HFFc6 (cell line): ENCODE results near the gene BMP7. TPM values are rescaled to one million over a fixed set of nuclear protein-coding genes. Genes with fewer than 3 reads are reported as not detected.

Experiments used
- DNase-seq: peaks from one replicate; pipeline ENCODE4 v3.0.0-alpha.2; 2018
- H3K27ac Mint-ChIP-seq: 2 replicates; pipeline ENCODE4 v1.8.0; 2020; ENCODE audit warnings: mild to moderate bottlenecking, mixed read lengths
- H3K27me3 Mint-ChIP-seq: 2 replicates; pipeline ENCODE4 v1.8.0; 2021; ENCODE audit warnings: mild to moderate bottlenecking, moderate library complexity, mixed read lengths; ENCODE audit not compliant: insufficient read depth
- H3K36me3 Mint-ChIP-seq: 2 replicates; pipeline ENCODE4 v1.8.0; 2021; ENCODE audit warnings: low read depth, mixed read lengths
- H3K4me1 Mint-ChIP-seq: 2 replicates; pipeline ENCODE4 v1.8.0; 2020; ENCODE audit warnings: low read depth, mixed read lengths
- H3K4me3 Mint-ChIP-seq: 2 replicates; pipeline ENCODE4 v1.8.0; 2020; ENCODE audit warnings: mild to moderate bottlenecking, moderate library complexity, mixed read lengths
- H3K9me3 Mint-ChIP-seq: 2 replicates; pipeline ENCODE4 v1.8.0; 2020; ENCODE audit warnings: mild to moderate bottlenecking, mixed read lengths
- total RNA-seq, 6 experiments: library from RNA; stranded (reverse); fragmentation: NEBNext Ultra II Directional; extraction: Animal tissue kit (Norgen Biotek cat#: 25700); gene quantifications; 2 replicates in 1 of 6; 3 replicates in 5 of 6; pipeline ENCODE4 v1.2.3, GENCODE V29; 2021
- TF ChIP-seq, protein P1 (sequence below): fragments of 200-600 bp; sonication (generic); IDR thresholded peaks from 2 replicates; pipeline ENCODE4 v1.5.0; 2021; ENCODE audit warnings: antibody characterized with exemption, mild to moderate bottlenecking

The BMP7 gene
- total RNA-seq, 6 experiments from 2014 or later, result not detected

DNA sequence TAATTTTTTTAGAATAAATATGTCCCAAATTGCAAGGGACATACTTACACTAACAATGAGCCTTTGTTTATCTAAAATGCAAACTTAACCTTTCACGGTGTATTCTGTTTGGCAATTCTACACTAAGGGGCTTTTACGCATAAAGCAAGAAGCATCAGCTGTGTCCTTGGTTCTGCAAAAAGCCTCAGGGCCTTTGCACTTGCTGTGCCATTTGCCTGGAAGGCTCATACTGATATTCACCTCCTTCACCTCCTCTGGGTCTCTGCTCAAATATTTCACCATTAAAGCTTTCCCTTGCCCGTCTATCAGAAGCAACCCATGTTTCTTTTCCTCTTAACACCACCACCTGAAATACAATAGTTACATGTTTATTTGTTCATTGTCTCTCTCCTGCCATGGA is 8.9 kb upstream of the BMP7 start:
- Mint-ChIP-seq H3K4me1 (no peaks in the 10 kb centered on the region), H3K4me3 (no peak overlapping the region), H3K27ac (no peak overlapping the region), H3K27me3 (peaks cover 30% of the 10 kb centered on the region), H3K36me3 (no peaks in the 10 kb centered on the region), H3K9me3 (no peaks in the 10 kb centered on the region)
- DNase-seq, result no peak
- TF ChIP-seq, protein P1, sequence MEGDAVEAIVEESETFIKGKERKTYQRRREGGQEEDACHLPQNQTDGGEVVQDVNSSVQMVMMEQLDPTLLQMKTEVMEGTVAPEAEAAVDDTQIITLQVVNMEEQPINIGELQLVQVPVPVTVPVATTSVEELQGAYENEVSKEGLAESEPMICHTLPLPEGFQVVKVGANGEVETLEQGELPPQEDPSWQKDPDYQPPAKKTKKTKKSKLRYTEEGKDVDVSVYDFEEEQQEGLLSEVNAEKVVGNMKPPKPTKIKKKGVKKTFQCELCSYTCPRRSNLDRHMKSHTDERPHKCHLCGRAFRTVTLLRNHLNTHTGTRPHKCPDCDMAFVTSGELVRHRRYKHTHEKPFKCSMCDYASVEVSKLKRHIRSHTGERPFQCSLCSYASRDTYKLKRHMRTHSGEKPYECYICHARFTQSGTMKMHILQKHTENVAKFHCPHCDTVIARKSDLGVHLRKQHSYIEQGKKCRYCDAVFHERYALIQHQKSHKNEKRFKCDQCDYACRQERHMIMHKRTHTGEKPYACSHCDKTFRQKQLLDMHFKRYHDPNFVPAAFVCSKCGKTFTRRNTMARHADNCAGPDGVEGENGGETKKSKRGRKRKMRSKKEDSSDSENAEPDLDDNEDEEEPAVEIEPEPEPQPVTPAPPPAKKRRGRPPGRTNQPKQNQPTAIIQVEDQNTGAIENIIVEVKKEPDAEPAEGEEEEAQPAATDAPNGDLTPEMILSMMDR, result no peak

DNA sequence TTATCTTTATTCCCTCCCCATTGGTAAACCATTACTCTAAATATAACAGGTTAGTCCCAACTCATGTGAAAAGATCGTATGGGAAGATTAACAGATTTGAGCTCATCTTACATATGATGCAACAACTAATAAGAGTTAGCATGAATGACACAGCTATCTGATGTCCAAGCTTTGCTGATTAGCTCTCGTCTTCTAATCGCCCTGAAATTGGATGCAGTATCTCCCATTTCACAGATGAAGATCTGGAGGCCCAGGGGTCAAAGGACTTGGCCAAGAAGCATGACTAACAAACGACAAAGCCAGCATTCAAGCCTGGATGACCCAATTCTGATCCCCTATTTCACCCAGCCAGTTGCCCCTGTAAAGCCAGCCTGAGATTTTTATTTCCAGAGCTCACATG is 8.4 kb upstream of the BMP7 start:
- H3K4me3 Mint-ChIP-seq, result no peak overlapping the region
- peaks cover 32% of the 10 kb centered on the region for H3K27me3 Mint-ChIP-seq

DNA sequence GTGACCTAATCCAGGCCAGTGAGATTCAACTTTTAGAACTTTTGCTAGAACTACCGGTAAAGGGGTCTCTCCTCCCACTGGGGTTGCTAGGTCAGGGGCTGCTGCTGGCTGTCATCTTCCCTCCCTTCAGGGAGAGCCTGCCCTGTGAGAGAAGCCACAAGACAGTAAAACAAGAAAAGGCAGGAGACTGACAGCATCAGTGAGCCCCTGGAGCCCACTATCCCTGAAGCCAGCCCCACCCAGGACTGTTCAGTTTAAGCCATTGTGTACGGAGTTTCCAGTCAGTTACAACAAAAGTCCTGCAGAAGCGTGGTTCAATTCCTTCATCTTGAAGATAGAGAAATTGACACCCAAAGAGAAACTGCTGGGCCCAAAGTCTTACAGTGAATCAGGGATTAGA is 7.9 kb upstream of the BMP7 start:
- H3K4me1 Mint-ChIP-seq, result no peaks in the 10 kb centered on the region
- TF ChIP-seq, protein P1, result no peak
- no peaks in the 10 kb centered on the region for H3K9me3 Mint-ChIP-seq
- H3K27me3 Mint-ChIP-seq, result peaks cover 36% of the 10 kb centered on the region
- H3K27ac Mint-ChIP-seq, result no peak overlapping the region
- DNase-seq, result no peak
- H3K4me3 Mint-ChIP-seq, result no peak overlapping the region
- H3K36me3 Mint-ChIP-seq, result no peaks in the 10 kb centered on the region

More for the DNA sequence above, 8.4 kb upstream of the BMP7 start:
- H3K9me3 Mint-ChIP-seq, result no peaks in the 10 kb centered on the region
- no peaks in the 10 kb centered on the region for H3K4me1 Mint-ChIP-seq
- TF ChIP-seq, protein P1, result no peak
- H3K27ac Mint-ChIP-seq, result no peak overlapping the region
- no peaks in the 10 kb centered on the region for H3K36me3 Mint-ChIP-seq
- DNase-seq, result no peak

DNA sequence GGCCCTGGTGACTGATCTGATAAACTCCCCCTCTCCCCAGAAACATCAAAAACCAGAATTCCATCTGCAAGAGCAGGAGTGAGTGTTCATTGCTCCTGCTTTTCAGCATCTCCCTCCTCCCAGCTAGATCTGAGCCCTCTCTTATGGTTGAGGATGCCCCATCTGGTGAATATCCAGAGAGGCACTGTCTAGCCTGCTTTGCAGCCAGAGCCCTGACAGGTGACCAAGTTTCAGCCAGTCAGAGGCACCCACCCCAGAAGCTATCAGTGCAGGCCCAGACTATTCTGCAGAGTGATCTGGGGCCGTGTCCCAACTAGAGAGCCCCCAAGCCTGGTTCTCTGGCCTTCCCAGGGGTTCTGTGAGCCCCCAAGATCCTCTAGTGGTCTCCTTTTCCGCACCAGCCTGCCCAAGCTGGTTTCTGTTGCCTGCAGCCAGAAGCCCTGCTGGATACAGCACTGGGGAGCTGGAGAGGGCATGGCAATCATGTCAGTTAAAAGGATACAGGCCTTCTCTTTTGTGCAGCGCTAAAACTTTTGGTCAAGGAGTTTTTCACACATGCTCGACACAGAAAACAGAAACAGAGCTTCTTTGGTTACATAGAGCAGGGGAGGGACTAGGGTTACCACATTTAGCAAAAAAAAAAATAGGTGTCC is 6.6 kb upstream of the BMP7 start:
- Mint-ChIP-seq H3K36me3 (no peaks in the 10 kb centered on the region), H3K27me3 (peaks cover 42% of the 10 kb centered on the region), H3K9me3 (no peaks in the 10 kb centered on the region), H3K27ac (no peak overlapping the region), H3K4me1 (no peaks in the 10 kb centered on the region), H3K4me3 (no peak overlapping the region)
- no peak for DNase-seq
- TF ChIP-seq, protein P1, result no peak

DNA sequence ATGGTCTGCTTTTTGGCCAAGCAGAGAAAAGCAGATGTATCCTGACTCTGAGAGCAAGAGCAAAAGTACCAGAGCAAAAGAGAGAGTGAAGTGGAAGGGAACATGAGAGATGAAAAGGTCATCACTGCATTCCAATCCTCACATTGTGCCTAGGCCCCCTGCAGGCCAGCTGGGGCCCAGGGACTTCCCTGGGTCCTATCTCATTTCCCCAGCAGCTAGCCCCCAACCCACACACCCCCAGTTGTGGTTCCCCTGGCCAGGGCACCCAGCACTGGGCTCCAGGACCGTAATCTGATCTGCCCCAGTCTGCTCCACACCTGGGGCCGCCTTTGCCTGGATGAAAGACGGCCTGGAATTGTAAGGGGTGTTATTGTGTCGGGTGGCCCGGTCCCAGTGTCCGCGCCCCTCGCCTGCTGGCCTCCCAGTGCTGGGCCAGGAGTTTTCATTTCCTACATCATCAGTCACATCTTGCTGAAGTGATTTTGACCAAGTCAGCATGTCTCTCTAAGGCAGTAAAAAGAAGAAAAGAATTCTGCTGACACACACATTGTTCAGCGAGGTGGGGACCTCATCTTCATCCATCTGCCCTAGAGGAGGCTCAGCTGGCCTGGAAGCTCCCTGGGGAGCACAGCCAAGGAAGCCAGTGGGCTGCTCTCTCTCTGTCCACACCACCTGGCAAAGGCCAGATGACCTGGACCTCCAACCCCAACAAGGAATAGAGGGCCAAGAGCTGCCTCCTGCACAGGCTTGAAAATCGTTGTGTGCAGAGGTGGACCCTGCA is 4.0 kb upstream of the BMP7 start:
- Mint-ChIP-seq H3K36me3 (no peaks in the 10 kb centered on the region), H3K27ac (no peak overlapping the region), H3K4me3 (no peak overlapping the region), H3K9me3 (no peaks in the 10 kb centered on the region), H3K27me3 (peaks cover 45% of the 10 kb centered on the region), H3K4me1 (no peaks in the 10 kb centered on the region)
- no peak for DNase-seq
- TF ChIP-seq, protein P1, result no peak
